ENCODE results near the gene HS1BP3. TPM values are rescaled to one million over a fixed set of nuclear protein-coding genes. Genes with fewer than 3 reads are reported as not detected.

Gene HS1BP3
- total RNA-seq, 2 experiments from 2014 or later: 8.8 to 10.1 TPM

DNA sequence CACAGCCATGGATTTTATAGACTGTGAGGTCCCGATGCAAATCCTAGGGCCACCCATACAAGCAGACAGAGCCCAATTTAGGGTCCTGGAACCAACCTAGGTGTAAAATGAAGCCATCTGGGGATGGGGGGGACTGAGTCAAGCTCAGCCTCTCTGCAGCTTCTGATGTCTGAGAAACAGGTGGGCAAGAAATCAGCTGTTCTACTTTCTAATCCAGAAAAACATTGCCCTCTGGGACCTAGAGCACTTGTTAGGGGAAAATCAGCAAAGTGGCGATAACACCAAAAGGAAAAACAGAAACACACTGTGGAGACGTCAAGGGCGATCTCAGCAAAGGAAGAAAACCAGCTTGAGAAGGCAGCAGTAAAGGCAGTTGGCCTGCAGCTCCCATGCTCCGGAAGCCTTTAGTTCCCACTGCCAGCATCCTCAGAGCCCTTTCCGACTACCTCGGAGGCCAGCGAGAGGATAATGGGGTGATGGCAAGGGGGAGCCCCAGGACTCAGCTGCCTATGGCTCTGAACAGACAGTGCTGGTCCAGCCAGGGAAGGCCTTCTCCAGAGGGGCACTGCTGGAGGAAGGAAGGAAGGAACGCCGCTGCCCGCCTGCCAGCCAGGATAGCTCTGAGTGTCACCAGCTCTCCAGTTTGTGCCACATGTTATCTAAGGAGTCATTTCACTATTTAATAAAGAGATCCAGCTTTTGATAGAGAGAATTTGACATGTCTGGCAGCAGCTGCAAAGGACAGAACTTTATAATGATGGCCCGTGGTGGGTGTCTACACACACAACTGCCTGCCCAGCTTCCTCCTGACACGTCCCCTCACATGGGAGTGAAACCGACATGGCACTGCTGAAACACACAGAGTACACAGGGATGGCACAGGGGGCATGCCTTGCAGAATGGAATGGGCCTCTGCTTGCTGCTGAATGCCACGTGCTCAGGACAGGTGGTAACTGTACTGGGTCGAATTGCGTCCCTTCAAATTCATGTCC, 37.7 kb downstream of the HS1BP3 start:
- TF ChIP-seq, protein P1, sequence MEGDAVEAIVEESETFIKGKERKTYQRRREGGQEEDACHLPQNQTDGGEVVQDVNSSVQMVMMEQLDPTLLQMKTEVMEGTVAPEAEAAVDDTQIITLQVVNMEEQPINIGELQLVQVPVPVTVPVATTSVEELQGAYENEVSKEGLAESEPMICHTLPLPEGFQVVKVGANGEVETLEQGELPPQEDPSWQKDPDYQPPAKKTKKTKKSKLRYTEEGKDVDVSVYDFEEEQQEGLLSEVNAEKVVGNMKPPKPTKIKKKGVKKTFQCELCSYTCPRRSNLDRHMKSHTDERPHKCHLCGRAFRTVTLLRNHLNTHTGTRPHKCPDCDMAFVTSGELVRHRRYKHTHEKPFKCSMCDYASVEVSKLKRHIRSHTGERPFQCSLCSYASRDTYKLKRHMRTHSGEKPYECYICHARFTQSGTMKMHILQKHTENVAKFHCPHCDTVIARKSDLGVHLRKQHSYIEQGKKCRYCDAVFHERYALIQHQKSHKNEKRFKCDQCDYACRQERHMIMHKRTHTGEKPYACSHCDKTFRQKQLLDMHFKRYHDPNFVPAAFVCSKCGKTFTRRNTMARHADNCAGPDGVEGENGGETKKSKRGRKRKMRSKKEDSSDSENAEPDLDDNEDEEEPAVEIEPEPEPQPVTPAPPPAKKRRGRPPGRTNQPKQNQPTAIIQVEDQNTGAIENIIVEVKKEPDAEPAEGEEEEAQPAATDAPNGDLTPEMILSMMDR (IDR thresholded peaks at IDR 0.05): no peak
- H3K27me3 ChIP-seq (ENCODE audit: control insufficient read depth in 1 of 2, insufficient read depth in 2 of 2, low read length in 2 of 2): no peaks in the 10 kb centered on the region
- Mint-ChIP-seq H3K4me3 (no peak overlapping the region), H3K36me3 (ENCODE audit: low read depth) (peaks cover 5% of the 10 kb centered on the region), H3K27ac (no peak overlapping the region), H3K4me1 (ENCODE audit: low read depth) (no peaks in the 10 kb centered on the region), H3K27me3 (no peaks in the 10 kb centered on the region), H3K9me3 (peaks cover 3% of the 10 kb centered on the region)
- H3K9me3 ChIP-seq (ENCODE audit: control insufficient read depth in 1 of 2, insufficient read depth in 1 of 2, low read length in 2 of 2): peaks cover 0 to 8% of the 10 kb centered on the region in 2 experiments
- no peak for ATAC-seq (ENCODE audit: poor library complexity)
- ChIA-PET CTCF (no interaction called here), POLR2A (no interaction called here)
- no peak overlapping the region for H3K27ac ChIP-seq (ENCODE audit: low read depth in 1 of 2, low read length in 2 of 2)
- no peaks in the 10 kb centered on the region for H3K36me3 ChIP-seq (ENCODE audit: insufficient read depth, low read length)
- intact Hi-C loops (cut with DNase I, micrococcal nuclease): no loop called here
- DNase-seq: no peak
- no peaks in the 10 kb centered on the region for H3K4me1 ChIP-seq (ENCODE audit: insufficient read depth, low read length)
- no peak overlapping the region for H3K4me3 ChIP-seq (ENCODE audit: low read length)

DNA sequence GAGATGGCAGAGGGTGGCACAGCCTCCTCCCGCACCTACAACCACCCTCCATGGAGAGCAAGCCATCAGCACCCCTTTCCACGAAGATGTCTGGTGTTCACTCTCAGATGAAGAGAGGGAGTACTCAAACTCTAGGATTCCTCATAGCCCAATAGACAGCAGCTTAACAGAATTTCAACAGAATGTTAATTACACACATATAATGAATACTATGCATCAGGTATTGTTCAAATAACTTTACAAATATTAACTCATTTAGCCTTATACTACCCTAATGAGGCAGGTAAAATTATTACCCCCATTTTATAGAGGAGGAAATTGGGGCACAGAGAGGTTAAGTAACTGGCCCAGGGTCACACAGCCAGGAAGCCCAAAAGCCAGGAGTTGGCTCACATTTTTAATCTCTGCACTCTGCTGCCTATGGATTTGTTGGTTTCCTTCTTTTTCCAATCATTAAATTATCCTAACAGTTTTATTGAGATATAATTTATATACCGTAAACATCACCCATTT, 39.0 kb downstream of the HS1BP3 start:
- ATAC-seq (ENCODE audit: poor library complexity) (no peak), DNase-seq (no peak)
- no peak overlapping the region for H3K4me3 Mint-ChIP-seq
- H3K27ac Mint-ChIP-seq: no peak overlapping the region
- no peaks in the 10 kb centered on the region for H3K4me1 Mint-ChIP-seq (ENCODE audit: low read depth)
- H3K27me3 ChIP-seq (ENCODE audit: control insufficient read depth in 1 of 2, insufficient read depth in 2 of 2, low read length in 2 of 2): no peaks in the 10 kb centered on the region
- ChIA-PET POLR2A (no interaction called here), CTCF (no interaction called here)
- H3K9me3 Mint-ChIP-seq: peaks cover 3% of the 10 kb centered on the region
- no peaks in the 10 kb centered on the region for H3K27me3 Mint-ChIP-seq
- intact Hi-C loops (cut with DNase I, micrococcal nuclease): no loop called here
- H3K4me3 ChIP-seq (ENCODE audit: low read length): no peak overlapping the region
- TF ChIP-seq, protein P1 (IDR thresholded peaks at IDR 0.05): no peak
- peaks cover 0 to 8% of the 10 kb centered on the region in 2 experiments for H3K9me3 ChIP-seq (ENCODE audit: control insufficient read depth in 1 of 2, insufficient read depth in 1 of 2, low read length in 2 of 2)
- no peaks in the 10 kb centered on the region for H3K4me1 ChIP-seq (ENCODE audit: insufficient read depth, low read length)
- peaks cover 5% of the 10 kb centered on the region for H3K36me3 Mint-ChIP-seq (ENCODE audit: low read depth)
- no peak overlapping the region for H3K27ac ChIP-seq (ENCODE audit: low read depth in 1 of 2, low read length in 2 of 2)
- H3K36me3 ChIP-seq (ENCODE audit: insufficient read depth, low read length): no peaks in the 10 kb centered on the region

DNA sequence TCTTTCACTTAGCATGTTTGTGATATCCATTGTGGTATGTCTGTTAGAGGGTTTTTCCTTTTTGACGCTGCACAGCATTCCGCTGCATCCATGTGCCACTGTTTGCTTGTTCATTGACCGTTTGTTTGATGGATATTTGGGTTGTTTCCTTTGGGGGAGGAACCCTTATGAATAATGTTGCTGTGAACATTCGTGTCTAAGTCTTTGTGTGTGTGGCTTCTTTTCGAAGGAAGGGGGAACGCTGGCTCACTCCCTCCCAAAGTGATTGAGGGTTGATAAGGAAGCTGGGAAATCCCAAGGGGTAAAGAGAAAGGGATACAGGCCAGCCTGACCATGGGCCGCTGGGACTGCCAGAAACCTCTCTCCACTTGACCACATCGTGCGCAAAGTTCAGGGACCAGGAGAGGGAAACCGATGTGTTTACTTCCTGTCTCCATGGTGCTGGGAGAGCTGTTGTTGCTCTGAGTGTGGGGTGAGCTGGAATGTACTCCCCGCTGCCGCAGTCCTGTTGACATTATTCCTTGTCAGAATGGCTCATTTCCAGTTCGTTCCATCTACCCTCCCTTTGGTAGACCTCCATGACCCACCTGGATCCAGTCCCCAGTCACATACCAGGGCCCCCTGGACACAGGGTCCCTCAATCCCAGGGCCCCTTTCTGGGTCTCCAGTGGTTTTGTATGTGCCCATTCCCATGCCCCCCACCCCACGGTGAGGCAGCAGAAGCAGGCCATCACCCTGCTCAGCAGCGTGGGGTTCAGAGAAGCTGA, 39.6 kb downstream of the HS1BP3 start:
- CTCF ChIA-PET: no interaction called here
- no peak overlapping the region for H3K4me3 Mint-ChIP-seq

More for the DNA sequence above, 39.6 kb downstream of the HS1BP3 start:
- Histone ChIP-seq H3K27me3 (ENCODE audit: control insufficient read depth in 1 of 2, insufficient read depth in 2 of 2, low read length in 2 of 2) (no peaks in the 10 kb centered on the region), H3K4me3 (ENCODE audit: low read length) (no peak overlapping the region), H3K9me3 (ENCODE audit: control insufficient read depth in 1 of 2, insufficient read depth in 1 of 2, low read length in 2 of 2) (peaks cover 0 to 8% of the 10 kb centered on the region in 2 experiments), H3K27ac (ENCODE audit: low read depth in 1 of 2, low read length in 2 of 2) (no peak overlapping the region), H3K4me1 (ENCODE audit: insufficient read depth, low read length) (no peaks in the 10 kb centered on the region), H3K36me3 (ENCODE audit: insufficient read depth, low read length) (no peaks in the 10 kb centered on the region)
- intact Hi-C loops (cut with DNase I, micrococcal nuclease): no loop called here
- Mint-ChIP-seq H3K27ac (no peak overlapping the region), H3K9me3 (peaks cover 3% of the 10 kb centered on the region), H3K4me1 (ENCODE audit: low read depth) (no peaks in the 10 kb centered on the region), H3K27me3 (no peaks in the 10 kb centered on the region), H3K36me3 (ENCODE audit: low read depth) (peaks cover 5% of the 10 kb centered on the region)
- POLR2A ChIA-PET: no interaction called here
- TF ChIP-seq, protein P1 (IDR thresholded peaks at IDR 0.05): no peak
- no peak for DNase-seq
- no peak for ATAC-seq (ENCODE audit: poor library complexity)

Measured in CD4-positive, alpha-beta T cell (primary cell).